NOMO-1 treated with dmso at 0.1 percent for 144 hours (cell line): ENCODE data around the gene CYP2W1.
"Not testable (repeated sequence)": the region's sequence is repeated elsewhere in the genome, so short reads cannot be mapped to it uniquely, and the experiment has no call there.

ENCODE experiments used
- DNase-seq: peaks from one replicate; lab custom pipeline; 2025; ENCODE audit not compliant: unreplicated experiment; lab: John Stamatoyannopoulos, UW

Gene CYP2W1

GRCh38 chr7:996079-996872 is 13.3 kb downstream of the CYP2W1 start:
- no peak for DNase-seq

GRCh38 chr7:997404-998395 is 14.7 kb downstream of the CYP2W1 start:
- no peak for DNase-seq

GRCh38 chr7:999149-999879 is 16.3 kb downstream of the CYP2W1 start:
- DNase-seq, result no peak

- DNase-seq, result no peak
These were observed 17.3 kb downstream of the CYP2W1 start for GRCh38 chr7:999941-1000935.

GRCh38 chr7:1001069-1001770 is 18.2 kb downstream of the CYP2W1 start:
- DNase-seq, result not testable (repeated sequence)

- not testable (repeated sequence) for DNase-seq
These were observed 19.0 kb downstream of the CYP2W1 start for GRCh38 chr7:1002026-1002425.

- not testable (repeated sequence) for DNase-seq
These were observed 19.5 kb downstream of the CYP2W1 start for GRCh38 chr7:1002445-1002844.

- no peak for DNase-seq
These were observed 21.3 kb downstream of the CYP2W1 start for GRCh38 chr7:1004018-1004852.

- DNase-seq, result no peak
These were observed 22.3 kb downstream of the CYP2W1 start for GRCh38 chr7:1005303-1005702.

GRCh38 chr7:1007901-1008300 is 24.9 kb downstream of the CYP2W1 start:
- DNase-seq, result no peak

- DNase-seq, result no peak
These were observed 25.9 kb downstream of the CYP2W1 start for GRCh38 chr7:1008733-1009363.

GRCh38 chr7:1009747-1010146 is 26.8 kb downstream of the CYP2W1 start:
- DNase-seq, result no peak

GRCh38 chr7:1010226-1010625 is 27.2 kb downstream of the CYP2W1 start:
- no peak for DNase-seq

GRCh38 chr7:1011297-1012003 is 28.5 kb downstream of the CYP2W1 start:
- DNase-seq, result no peak

- no peak for DNase-seq
These were observed 29.2 kb downstream of the CYP2W1 start for GRCh38 chr7:1012004-1012715.

GRCh38 chr7:1012716-1013095 is 29.7 kb downstream of the CYP2W1 start:
- DNase-seq, result no peak

GRCh38 chr7:1013581-1013980 is 30.6 kb downstream of the CYP2W1 start:
- no peak for DNase-seq
